Pancreas (tissue), 10 donors: ENCODE data around the gene NHP2. TPM values are rescaled to one million over a fixed set of nuclear protein-coding genes. Genes with fewer than 3 reads are reported as not detected.
A peak's percentile ranks its signal among the peaks of the same experiment; 100 is the strongest.

Experiments
- ATAC-seq, 4 donors: fragments of 200-7000 bp; cut with Tn5 transposase; one replicate each; pipeline versions ENCODE4 v1.8.0 to v1.9.1; 2020; ENCODE audit warnings: mild to moderate bottlenecking in 4 of 4, moderate library complexity in 4 of 4
- DNase-seq, 6 donors: peaks; one replicate each; pipeline ENCODE4 v3.0.0-alpha.2; 2020
- FAIRE-seq: peaks from 2 replicates; lab custom pipeline; 2012; peaks lifted over from hg19 to GRCh38; lab: Jason Lieb, UNC
- H3K27ac ChIP-seq, 4 donors: fragments of 200-600 bp; sonication (generic); 1 replicate in 3 of 4; 2 replicates in 1 of 4; pipeline versions ENCODE4 v1.5.0 to v1.8.0; 2020
- H3K27me3 ChIP-seq, 4 donors: fragments of 200-600 bp; one replicate each; pipeline ENCODE4 v1.8.0; 2021
- H3K36me3 ChIP-seq, 3 donors: fragments of 200-600 bp; sonication (generic) in 1 of 3; one replicate each; pipeline versions ENCODE4 v1.5.0 to v1.8.0; 2020 to 2021
- H3K4me1 ChIP-seq, 3 donors: fragments of 200-600 bp; one replicate each; pipeline ENCODE4 v1.8.0; 2021
- H3K4me3 ChIP-seq, 4 donors: fragments of 200-600 bp; sonication (generic) in 2 of 4; one replicate each; pipeline versions ENCODE4 v1.5.0 to v1.8.0; 2020 to 2021
- H3K9me3 ChIP-seq, 4 donors: fragments of 200-600 bp; one replicate each; pipeline ENCODE4 v1.8.0; 2021
- CTCF ChIP-seq, 4 donors: fragments of 200-600 bp; sonication (generic) in 3 of 4; IDR thresholded peaks; one replicate each; pipeline versions ENCODE4 v1.5.0 to v1.8.0; 2021; ENCODE audit warnings: antibody characterized with exemption in 4 of 4
- WGBS, 2 donors: extraction: QIAGEN DNeasy Blood & Tissue Kit; methylation state at CpG; one replicate each; pipeline ENCODE4 v1.1.7; 2013; 5-methylcytosine and 5-hydroxymethylcytosine counted together
- intact Hi-C, 3 donors: fragments of 100-400 bp; cut with DNase I; formaldehyde crosslinking; loops; one replicate each; pipeline versions ENCODE4 v1.11.1 to v1.14.2; 2022
- polyA plus RNA-seq, 2 donors: library from polyadenylated mRNA; stranded (reverse); fragments of 200-250 nt; gene quantifications; one replicate each; pipeline ENCODE4 v1.2.3, GENCODE V29; 2013
- total RNA-seq, 6 donors: library from RNA; stranded (reverse); fragmentation: NEBNext Ultra II Directional in 4 of 6; extraction: Animal tissue kit (Norgen Biotek cat#: 25700) in 4 of 6; gene quantifications; one replicate each; pipeline versions ENCODE4 v1.2.1 to v1.2.4, GENCODE V29; 2021 to 2023
- donor health status: healthy with polysubstance abuse.
- donor health status: DM: no; HTN: no; CAD: no; lungs with moderate emphysema.
- donor health status: DM: no; HTN: no; CAD: no.
- donor health status: control.
- donor health status: control.
- donor health status: Bipolar disorder and iron deficiency.
- donor health status: DM: yes; HTN: yes; CAD: no.
- donor health status: DM: no; HTN: no; CAD: no.
- donor health status: DM: no; HTN: no; CAD: no.
- donor health status: DM: yes; HTN: yes; CAD: no.

NHP2 gene
- total and polyA plus RNA-seq, 8 donors = 34.6 to 84.7 (median 54.1) TPM

- H3K4me3 ChIP-seq = peak overlapping the region in 1 of 4 donors; percentile 17
- peak; percentile 99 to 100 (median 99) for TF ChIP-seq CTCF (IDR thresholded peaks at IDR 0.05)
- H3K27me3 ChIP-seq = no peaks in the 10 kb centered on the region
- peaks cover 0 to 3% (median 0%) of the 10 kb centered on the region in 3 donors for H3K4me1 ChIP-seq
- H3K36me3 ChIP-seq = no peaks in the 10 kb centered on the region
- ATAC-seq (peak; percentile 97 to 100 (median 100)), FAIRE-seq (no peak), DNase-seq (peak; percentile 75 to 99 (median 92))
- H3K27ac ChIP-seq = no peak overlapping the region
- intact Hi-C loops = loop anchor here in 1 of 3 donors (5.0 kb wide), 1 partner anchor 87 kb away; no protein-coding TSS in a partner anchor
- H3K9me3 ChIP-seq = no peaks in the 10 kb centered on the region
- WGBS, 2 donors = 8 to 9% methylated on average over 29 to 33 of the region's 33 CpGs
Measured at GRCh38 chr5:178163772-178164735, 10.4 kb upstream of the NHP2 start.

GRCh38 chr5:178162481-178162880 lies 8.8 kb upstream of the NHP2 start:
- no peaks in the 10 kb centered on the region for H3K9me3 ChIP-seq
- H3K27ac ChIP-seq = no peak overlapping the region
- intact Hi-C loops = loop anchor here in 1 of 3 donors (5.0 kb wide), 1 partner anchor 85 kb away; no protein-coding TSS in a partner anchor
- H3K4me3 ChIP-seq = no peak overlapping the region
- no peak for DNase-seq
- WGBS, 2 donors = 61 to 75% methylated on average over 9 of the region's 9 CpGs
- no peaks in the 10 kb centered on the region for H3K27me3 ChIP-seq
- no peaks in the 10 kb centered on the region for H3K36me3 ChIP-seq
- H3K4me1 ChIP-seq = peaks cover 0 to 3% (median 0%) of the 10 kb centered on the region in 3 donors
- no peak for ATAC-seq
- no peak for TF ChIP-seq CTCF (IDR thresholded peaks at IDR 0.05)
- FAIRE-seq = no peak

GRCh38 chr5:178160176-178160575 lies 6.5 kb upstream of the NHP2 start:
- Histone ChIP-seq H3K4me1 (peaks cover 0 to 3% (median 0%) of the 10 kb centered on the region in 3 donors), H3K9me3 (no peaks in the 10 kb centered on the region), H3K4me3 (no peak overlapping the region), H3K27ac (no peak overlapping the region), H3K27me3 (no peaks in the 10 kb centered on the region), H3K36me3 (no peaks in the 10 kb centered on the region)
- DNase-seq = no peak
- ATAC-seq = no peak
- TF ChIP-seq CTCF (IDR thresholded peaks at IDR 0.05) = no peak
- WGBS, 2 donors = 76 to 79% methylated on average over 5 of the region's 5 CpGs
- FAIRE-seq = no peak
- intact Hi-C loops = loop anchor here in 1 of 3 donors (5.0 kb wide), 1 partner anchor 83 kb away; no protein-coding TSS in a partner anchor

GRCh38 chr5:178155065-178155464 lies 1.4 kb upstream of the NHP2 start:
- FAIRE-seq (no peak), ATAC-seq (no peak), DNase-seq (no peak)
- no peaks in the 10 kb centered on the region for H3K9me3 ChIP-seq
- H3K27me3 ChIP-seq = no peaks in the 10 kb centered on the region
- intact Hi-C loops = loop anchor here in 1 of 3 donors (10.0 kb wide), 1 partner anchor 80 kb away; no protein-coding TSS in a partner anchor
- H3K36me3 ChIP-seq = peaks cover 0 to 2% (median 0%) of the 10 kb centered on the region in 3 donors
- no peak for TF ChIP-seq CTCF (IDR thresholded peaks at IDR 0.05)
- H3K27ac ChIP-seq = no peak overlapping the region
- no peak overlapping the region for H3K4me3 ChIP-seq
- H3K4me1 ChIP-seq = peaks cover 0 to 12% (median 4%) of the 10 kb centered on the region in 3 donors
- WGBS, 2 donors = 77 to 88% methylated on average over 8 of the region's 8 CpGs
